Measurements from ENCODE around the gene FBLN2. TPM values are rescaled to one million over a fixed set of nuclear protein-coding genes. Genes with fewer than 3 reads are reported as not detected.

FBLN2 gene
- total RNA-seq, 4 donors from 2014 or later: 6.3 to 122 (median 25.7) TPM

DNA sequence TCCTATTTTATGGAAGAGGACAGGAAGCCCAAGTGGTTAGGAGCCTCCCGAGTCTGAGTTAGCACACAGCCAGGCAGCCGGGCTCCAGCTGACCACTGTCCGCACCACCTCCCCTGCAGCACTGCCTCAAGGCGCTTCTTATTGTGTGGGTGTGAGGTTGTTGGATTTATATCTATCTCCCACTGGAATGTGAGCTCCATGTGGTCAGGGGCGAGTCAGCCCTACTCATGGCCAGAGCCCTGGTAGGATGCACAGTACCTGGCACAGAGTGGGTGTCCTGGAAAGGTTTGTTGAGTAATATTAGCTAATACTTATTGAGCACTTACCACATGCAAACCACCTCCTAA lies 9.7 kb upstream of the FBLN2 start:
- Histone ChIP-seq H3K27me3 (peaks cover 0 to 48% (median 0%) of the 10 kb centered on the region in 4 donors), H3K36me3 (no peaks in the 10 kb centered on the region), H3K4me3 (no peak overlapping the region), H3K27ac (peak overlapping the region in 3 of 4 donors; percentile 25 to 81 (median 74)), H3K4me1 (peaks cover 8 to 51% (median 10%) of the 10 kb centered on the region in 3 donors), H3K9me3 (peaks cover 0 to 11% (median 0%) of the 10 kb centered on the region in 3 donors)
- no peak for TF ChIP-seq POLR2A (IDR thresholded peaks at IDR 0.05)
- TF ChIP-seq CTCF (IDR thresholded peaks at IDR 0.05): no peak
- intact Hi-C loops (cut with DNase I): no loop called here
- DNase-seq: no peak
- WGBS, 2 donors: 79 to 94% methylated on average over 5 of the region's 5 CpGs

DNA sequence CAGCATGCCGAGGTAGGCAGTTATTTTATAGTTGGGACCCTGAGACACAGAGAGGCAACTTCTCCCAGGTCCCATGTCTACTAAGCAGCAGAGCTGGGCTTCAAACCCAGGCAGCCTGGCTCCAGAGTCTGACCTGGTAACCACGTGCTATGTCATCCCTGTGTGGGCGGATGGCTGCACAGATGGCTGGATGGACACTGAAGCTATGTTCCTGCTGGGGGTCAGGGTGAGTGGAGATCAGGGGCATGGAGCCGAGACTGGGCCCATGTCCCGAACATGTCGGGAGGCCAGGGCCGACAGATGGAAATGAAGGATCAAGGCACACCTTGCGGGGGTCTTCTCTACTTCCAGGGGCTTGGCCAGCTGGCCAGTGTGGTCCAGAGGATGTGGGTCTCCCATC lies 9.3 kb upstream of the FBLN2 start:
- TF ChIP-seq CTCF (IDR thresholded peaks at IDR 0.05): no peak
- Histone ChIP-seq H3K4me1 (peaks cover 7 to 55% (median 14%) of the 10 kb centered on the region in 3 donors), H3K36me3 (no peaks in the 10 kb centered on the region), H3K27ac (peak overlapping the region in 2 of 4 donors; percentile 74 to 81), H3K4me3 (no peak overlapping the region), H3K9me3 (peaks cover 0 to 11% (median 0%) of the 10 kb centered on the region in 3 donors), H3K27me3 (peaks cover 0 to 46% (median 0%) of the 10 kb centered on the region in 4 donors)
- DNase-seq: no peak
- intact Hi-C loops (cut with DNase I): no loop called here
- 87 to 90% methylated on average over 5 to 8 of the region's 8 CpGs for WGBS, 2 donors

GRCh38 chr3:13540297-13540995 lies 8.5 kb upstream of the FBLN2 start:
- no peak for DNase-seq
- Histone ChIP-seq H3K4me1 (peaks cover 7 to 55% (median 14%) of the 10 kb centered on the region in 3 donors), H3K9me3 (peaks cover 0 to 11% (median 0%) of the 10 kb centered on the region in 3 donors), H3K36me3 (no peaks in the 10 kb centered on the region), H3K4me3 (no peak overlapping the region), H3K27ac (peak overlapping the region in 2 of 4 donors; percentile 74 to 81), H3K27me3 (peaks cover 0 to 39% (median 0%) of the 10 kb centered on the region in 4 donors)
- intact Hi-C loops (cut with DNase I): no loop called here
- 40 to 63% methylated on average over 1 to 2 of the region's 4 CpGs for WGBS, 2 donors
- TF ChIP-seq CTCF (IDR thresholded peaks at IDR 0.05) (no peak), POLR2A (IDR thresholded peaks at IDR 0.05) (no peak)

- DNase-seq: no peak
- intact Hi-C loops (cut with DNase I): no loop called here
- H3K4me3 ChIP-seq: no peak overlapping the region
- H3K4me1 ChIP-seq: peaks cover 7 to 52% (median 12%) of the 10 kb centered on the region in 3 donors
- WGBS, 2 donors: 56 to 57% methylated on average over 3 of the region's 3 CpGs
- H3K27ac ChIP-seq: no peak overlapping the region
- peaks cover 0 to 26% (median 0%) of the 10 kb centered on the region in 4 donors for H3K27me3 ChIP-seq
- no peaks in the 10 kb centered on the region for H3K36me3 ChIP-seq
- peaks cover 0 to 11% (median 0%) of the 10 kb centered on the region in 3 donors for H3K9me3 ChIP-seq
- TF ChIP-seq POLR2A (IDR thresholded peaks at IDR 0.05): no peak
- TF ChIP-seq CTCF (IDR thresholded peaks at IDR 0.05): no peak
Measured at GRCh38 chr3:13541691-13542090, 7.2 kb upstream of the FBLN2 start.

DNA sequence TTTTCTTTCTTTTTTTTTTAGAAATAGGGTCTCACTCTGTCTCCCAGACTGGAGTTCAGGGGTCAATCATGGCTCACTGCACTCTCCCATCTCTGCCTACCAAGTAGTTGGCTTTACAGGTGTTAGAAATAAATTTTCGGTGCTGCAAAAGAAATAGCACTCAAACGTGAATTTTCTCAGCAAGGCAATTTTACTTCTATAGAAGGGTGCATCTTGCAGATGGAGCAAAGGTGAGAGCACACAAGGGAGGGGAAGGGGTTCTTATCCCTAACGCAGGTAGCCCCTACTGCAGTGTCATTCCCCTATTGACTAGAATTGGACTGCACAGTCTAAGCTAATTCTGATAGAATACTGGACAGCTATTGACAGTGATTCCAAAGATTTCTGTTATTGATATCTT lies 6.8 kb upstream of the FBLN2 start:
- Histone ChIP-seq H3K4me3 (no peak overlapping the region), H3K36me3 (no peaks in the 10 kb centered on the region), H3K27ac (no peak overlapping the region), H3K27me3 (peaks cover 0 to 22% (median 0%) of the 10 kb centered on the region in 4 donors), H3K4me1 (peaks cover 3 to 48% (median 8%) of the 10 kb centered on the region in 3 donors), H3K9me3 (peaks cover 0 to 11% (median 0%) of the 10 kb centered on the region in 3 donors)
- no peak for DNase-seq
- WGBS, 2 donors: 72 to 83% methylated on average over 3 of the region's 3 CpGs
- TF ChIP-seq POLR2A (IDR thresholded peaks at IDR 0.05): no peak
- no peak for TF ChIP-seq CTCF (IDR thresholded peaks at IDR 0.05)
- intact Hi-C loops (cut with DNase I): no loop called here
